ENCODE measurements around the gene PLEKHA6. TPM values are rescaled to one million over a fixed set of nuclear protein-coding genes. Genes with fewer than 3 reads are reported as not detected.
A peak's percentile ranks its signal among the peaks of the same experiment; 100 is the strongest.

Gene PLEKHA6
- total RNA-seq, 2 experiments from 2014 or later = 0.86 to 0.87 TPM

DNA sequence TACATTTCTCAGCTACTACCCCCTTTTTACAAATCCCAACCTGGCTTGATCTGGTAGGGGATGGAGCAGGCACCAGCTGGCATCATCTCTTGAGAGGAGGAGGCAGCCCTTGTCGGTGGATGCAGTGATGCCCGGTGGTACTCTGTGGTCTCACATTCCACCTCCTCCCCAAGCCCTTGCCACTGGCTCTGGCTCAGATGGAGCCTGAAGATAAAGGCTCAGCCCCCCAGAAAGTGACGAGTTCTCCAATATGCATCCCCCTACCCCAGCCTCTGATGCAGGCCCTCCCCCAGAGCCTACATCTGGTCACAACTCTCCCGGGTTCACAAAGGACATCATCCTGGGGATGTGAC lies 142.1 kb downstream of the PLEKHA6 start:
- ATAC-seq = no peak
- no peak overlapping the region for H3K27ac Mint-ChIP-seq
- H3K27me3 Mint-ChIP-seq = peaks cover 2% of the 10 kb centered on the region
- no peaks in the 10 kb centered on the region for H3K36me3 Mint-ChIP-seq (ENCODE audit: low read depth)
- H3K4me3 Mint-ChIP-seq = no peak overlapping the region
- no peaks in the 10 kb centered on the region for H3K9me3 Mint-ChIP-seq (ENCODE audit: low read depth)
- H3K4me1 Mint-ChIP-seq = peaks cover 8% of the 10 kb centered on the region
- CTCF ChIA-PET = interaction anchor here (1.1 to 4.4 kb wide), 3 partner anchors 11 to 181 kb away, joined by 3 to 27 read pairs (median 8); no protein-coding TSS in a partner anchor
- POLR2A ChIA-PET = no interaction called here
- intact Hi-C loops (cut with DNase I, micrococcal nuclease) = no loop called here
- DNase-seq = no peak

DNA sequence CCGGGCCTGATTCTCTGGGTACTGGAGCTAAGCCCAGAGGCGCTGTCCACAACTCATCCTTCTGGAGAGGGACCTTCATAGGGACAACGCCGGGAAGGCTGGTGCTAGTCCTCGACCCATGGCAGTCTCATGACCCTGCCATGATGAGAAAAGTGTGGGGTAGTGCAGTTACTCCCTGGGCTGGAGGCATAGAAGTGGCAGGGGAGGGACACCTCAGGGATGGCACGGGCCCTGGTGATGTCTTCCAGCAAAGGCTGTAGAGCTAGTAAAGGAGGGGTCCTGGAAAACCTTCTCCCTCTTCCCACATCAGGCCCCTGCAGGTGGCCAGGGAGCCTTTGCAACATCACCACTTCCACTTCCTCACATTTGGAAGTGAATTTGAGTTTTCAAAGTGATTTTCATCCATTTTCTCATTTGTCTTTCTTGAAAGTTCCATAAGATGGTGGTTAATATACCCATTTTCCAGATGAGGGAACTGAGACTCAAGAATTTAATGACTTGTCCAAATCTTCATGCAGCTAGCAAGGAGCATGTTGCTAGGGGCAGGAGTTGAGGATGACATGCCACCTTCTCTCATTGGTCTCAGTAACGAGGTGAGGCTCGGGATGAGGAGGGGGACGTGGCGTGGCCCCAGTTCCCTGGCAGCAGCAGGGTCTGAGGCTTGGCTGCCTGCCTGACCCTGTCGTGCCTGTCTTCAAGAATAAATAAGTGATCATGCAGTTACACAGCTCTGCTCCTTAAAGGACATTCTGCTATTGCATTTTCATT lies 142.7 kb downstream of the PLEKHA6 start:
- Mint-ChIP-seq H3K36me3 (ENCODE audit: low read depth) (no peaks in the 10 kb centered on the region), H3K27me3 (peaks cover 2% of the 10 kb centered on the region), H3K27ac (no peak overlapping the region), H3K4me3 (no peak overlapping the region), H3K9me3 (ENCODE audit: low read depth) (no peaks in the 10 kb centered on the region), H3K4me1 (peaks cover 8% of the 10 kb centered on the region)
- DNase-seq = no peak
- ATAC-seq = no peak
- intact Hi-C loops (cut with DNase I, micrococcal nuclease) = no loop called here
- POLR2A ChIA-PET = no interaction called here
- CTCF ChIA-PET = interaction anchor here (1.1 to 4.4 kb wide), 3 partner anchors 10 to 182 kb away, joined by 3 to 27 read pairs (median 4); no protein-coding TSS in a partner anchor

DNA sequence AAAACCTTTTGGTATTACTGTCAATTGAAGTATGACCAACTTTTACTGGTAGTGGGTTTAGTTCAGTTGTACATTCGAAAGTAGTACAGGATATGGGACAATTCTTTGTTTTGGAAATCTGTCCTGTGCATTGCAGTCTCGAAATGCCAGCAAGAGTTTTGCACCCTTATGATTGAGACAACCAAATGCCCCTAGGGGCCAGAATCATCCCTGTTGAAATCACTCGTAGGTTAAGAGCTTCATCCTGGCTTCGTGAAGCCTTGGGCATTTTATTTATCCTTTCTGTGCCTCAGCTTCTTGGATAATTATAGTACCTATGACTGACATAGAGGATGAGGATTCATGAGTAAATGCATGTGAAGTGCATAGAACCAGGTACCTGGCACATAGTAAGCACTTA lies 143.5 kb downstream of the PLEKHA6 start:
- intact Hi-C loops (cut with DNase I, micrococcal nuclease) = no loop called here
- ChIA-PET CTCF (interaction anchor here (0.7 to 4.4 kb wide), 4 partner anchors 10 to 182 kb away, joined by 3 to 27 read pairs (median 4); no protein-coding TSS in a partner anchor), POLR2A (interaction anchor here (0.6 kb wide), 1 partner anchor 523 kb away, joined by 3 read pairs; no protein-coding TSS in a partner anchor)
- H3K27ac Mint-ChIP-seq = no peak overlapping the region
- H3K27me3 Mint-ChIP-seq = peaks cover 2% of the 10 kb centered on the region
- ATAC-seq = no peak
- H3K4me3 Mint-ChIP-seq = no peak overlapping the region
- H3K36me3 Mint-ChIP-seq (ENCODE audit: low read depth) = no peaks in the 10 kb centered on the region
- DNase-seq = no peak
- H3K9me3 Mint-ChIP-seq (ENCODE audit: low read depth) = no peaks in the 10 kb centered on the region
- peaks cover 8% of the 10 kb centered on the region for H3K4me1 Mint-ChIP-seq

GRCh38 chr1:204213668-204214662 lies 145.8 kb downstream of the PLEKHA6 start, which contains the start of gene GOLT1A:
GOLT1A (minus strand) TSS chr1:204213988; CDS start chr1:204213906, 82 bp downstream.
- H3K27ac Mint-ChIP-seq = no peak within 1 kb of the TSS
- no peaks in the 10 kb centered on the region for H3K9me3 Mint-ChIP-seq (ENCODE audit: low read depth)
- peaks cover 4% of the 10 kb centered on the region for H3K27me3 Mint-ChIP-seq
- H3K4me1 Mint-ChIP-seq = peaks cover 8% of the 10 kb centered on the region
- ChIA-PET CTCF (interaction anchor here (0.5 to 4.4 kb wide), 16 partner anchors 7 to 1210 kb away, joined by 3 to 27 read pairs (median 3); partner anchors contain the start of genes MDM4 and PLEKHA6), POLR2A (interaction anchor here (0.9 kb wide), 1 partner anchor 146 kb away, joined by 4 read pairs; the partner anchor contains the start of gene PLEKHA6)
- ATAC-seq = peak; percentile 79
- H3K36me3 Mint-ChIP-seq (ENCODE audit: low read depth) = no peaks in the 10 kb centered on the region
- intact Hi-C loops (cut with DNase I, micrococcal nuclease) = loop anchor here (1.0 kb wide), 2 partner anchors 149 to 184 kb away; no protein-coding TSS in a partner anchor
- peak within 1 kb of the TSS; percentile 34 for H3K4me3 Mint-ChIP-seq
- DNase-seq = peak; percentile 78

DNA sequence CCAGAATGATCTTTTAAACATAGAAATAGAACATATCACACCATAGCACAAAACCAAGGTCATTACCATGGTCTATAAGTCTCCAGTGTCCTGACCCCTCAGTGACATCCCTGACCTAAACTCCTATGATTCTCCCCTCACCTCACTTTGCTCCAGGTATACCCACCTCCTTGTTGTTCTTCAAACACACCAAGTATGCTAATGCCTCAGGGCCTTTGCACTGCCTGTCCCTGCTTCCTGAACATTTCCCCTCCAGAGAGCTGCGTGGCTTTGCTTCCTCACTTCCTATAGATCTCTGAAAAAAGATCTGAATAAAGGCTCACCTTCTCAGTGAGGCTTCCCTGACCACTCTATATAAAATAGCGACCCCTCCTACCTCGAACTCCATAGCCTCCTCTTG lies 147.0 kb downstream of the PLEKHA6 start:
- Mint-ChIP-seq H3K36me3 (ENCODE audit: low read depth) (no peaks in the 10 kb centered on the region), H3K27me3 (peaks cover 5% of the 10 kb centered on the region), H3K4me3 (no peak overlapping the region), H3K27ac (no peak overlapping the region), H3K4me1 (peaks cover 6% of the 10 kb centered on the region), H3K9me3 (ENCODE audit: low read depth) (no peaks in the 10 kb centered on the region)
- ChIA-PET CTCF (interaction anchor here (0.6 to 2.7 kb wide), 2 partner anchors 87 to 151 kb away, joined by 3 to 27 read pairs; no protein-coding TSS in a partner anchor), POLR2A (no interaction called here)
- ATAC-seq = no peak
- DNase-seq = no peak
- intact Hi-C loops (cut with DNase I, micrococcal nuclease) = no loop called here

DNA sequence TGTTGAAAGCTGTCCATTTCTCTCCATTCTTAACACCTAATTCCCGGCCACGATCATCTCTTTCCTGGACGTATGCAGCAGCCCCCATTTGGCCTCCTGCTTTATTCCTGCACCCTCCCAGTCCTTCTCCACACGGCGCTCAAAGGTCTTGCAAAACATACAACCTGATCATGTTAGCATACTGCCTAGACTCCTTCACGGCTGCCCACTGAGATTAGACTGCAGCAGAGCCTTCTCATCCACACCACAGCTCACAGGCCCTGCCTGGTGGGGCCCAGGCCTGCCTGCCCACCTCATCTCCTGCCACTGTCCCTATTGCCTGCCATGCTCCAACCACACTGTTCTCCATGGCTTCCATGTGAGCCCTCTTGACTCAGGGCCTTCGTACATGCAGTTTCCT lies 148.7 kb downstream of the PLEKHA6 start:
- Mint-ChIP-seq H3K4me1 (peaks cover 10% of the 10 kb centered on the region), H3K9me3 (ENCODE audit: low read depth) (no peaks in the 10 kb centered on the region), H3K4me3 (no peak overlapping the region), H3K27ac (no peak overlapping the region), H3K27me3 (peaks cover 16% of the 10 kb centered on the region), H3K36me3 (ENCODE audit: low read depth) (no peaks in the 10 kb centered on the region)
- intact Hi-C loops (cut with DNase I, micrococcal nuclease) = no loop called here
- POLR2A ChIA-PET = no interaction called here
- no peak for ATAC-seq
- no peak for DNase-seq
- CTCF ChIA-PET = interaction anchor here (0.8 to 1.7 kb wide), 7 partner anchors 18 to 250 kb away, joined by 3 to 10 read pairs (median 4); no protein-coding TSS in a partner anchor

- no peaks in the 10 kb centered on the region for H3K36me3 Mint-ChIP-seq (ENCODE audit: low read depth)
- no peak overlapping the region for H3K4me3 Mint-ChIP-seq
- intact Hi-C loops (cut with DNase I, micrococcal nuclease) = loop anchor here (1.0 to 5.0 kb wide), 6 partner anchors 45 to 346 kb away; partner anchors contain the start of gene SNRPE (in 2 of the 2)
- DNase-seq (peak; percentile 89), ATAC-seq (peak; percentile 98)
- H3K27me3 Mint-ChIP-seq = peaks cover 26% of the 10 kb centered on the region
- ChIA-PET POLR2A (interaction anchor here (1.0 kb wide), 1 partner anchor 116 kb away, joined by 3 read pairs; no protein-coding TSS in a partner anchor), CTCF (interaction anchor here (0.5 to 3.5 kb wide), 42 partner anchors 8 to 955 kb away, joined by 3 to 33 read pairs (median 4); partner anchors contain the start of genes GOLT1A, KISS1, PIK3C2B and PLEKHA6)
- H3K9me3 Mint-ChIP-seq (ENCODE audit: low read depth) = no peaks in the 10 kb centered on the region
- no peak overlapping the region for H3K27ac Mint-ChIP-seq
- peaks cover 12% of the 10 kb centered on the region for H3K4me1 Mint-ChIP-seq
Measured at GRCh38 chr1:204207136-204207616, 152.6 kb downstream of the PLEKHA6 start.

DNA sequence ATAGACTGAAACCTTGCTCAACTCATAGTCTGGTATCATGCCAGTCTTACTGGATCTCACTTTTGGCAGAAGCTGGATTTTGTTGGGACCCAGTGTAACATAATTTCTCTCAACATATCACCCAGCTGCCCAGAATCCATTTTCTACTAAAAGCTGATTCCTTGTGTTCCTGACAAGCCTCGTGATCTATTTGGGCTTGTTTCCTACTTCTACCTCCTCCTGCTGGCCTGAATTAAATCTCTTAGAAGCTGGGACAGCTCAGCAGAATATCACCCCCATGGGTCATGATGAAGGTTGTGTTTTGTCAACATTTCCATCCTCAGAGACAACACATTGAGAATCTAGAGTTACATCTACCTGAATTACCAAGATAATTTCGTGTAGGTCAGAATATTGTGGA lies 153.6 kb downstream of the PLEKHA6 start:
- ChIA-PET POLR2A (no interaction called here), CTCF (interaction anchor here (0.6 to 3.5 kb wide), 28 partner anchors 10 to 297 kb away, joined by 3 to 33 read pairs (median 4); partner anchors contain the start of genes GOLT1A, PIK3C2B and REN)
- Mint-ChIP-seq H3K4me3 (no peak overlapping the region), H3K4me1 (peaks cover 12% of the 10 kb centered on the region), H3K9me3 (ENCODE audit: low read depth) (no peaks in the 10 kb centered on the region), H3K27me3 (peaks cover 26% of the 10 kb centered on the region), H3K36me3 (ENCODE audit: low read depth) (no peaks in the 10 kb centered on the region), H3K27ac (no peak overlapping the region)
- no peak for DNase-seq
- no peak for ATAC-seq
- intact Hi-C loops (cut with DNase I, micrococcal nuclease) = loop anchor here (1.0 to 5.0 kb wide), 4 partner anchors 41 to 345 kb away; partner anchors contain the start of gene SNRPE (in 1 of the 2)

DNA sequence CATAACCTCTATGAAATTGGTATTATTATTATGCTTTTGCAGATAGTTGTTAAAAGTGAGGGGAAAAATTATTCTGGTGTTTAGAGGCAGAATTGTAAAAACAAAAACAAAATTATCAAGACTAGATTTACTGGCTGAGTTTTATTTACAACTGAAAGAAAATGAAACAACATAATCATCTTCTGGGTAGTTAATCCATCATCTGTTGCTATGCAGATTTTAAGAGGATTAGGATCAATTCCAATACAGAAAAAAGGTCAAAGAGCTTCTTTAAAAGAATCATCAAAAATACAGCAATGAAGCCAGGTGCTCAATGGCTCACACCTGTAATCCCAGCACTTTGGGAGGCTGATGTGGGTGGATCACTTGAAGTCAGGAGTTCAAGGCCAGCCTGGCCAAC lies 154.2 kb downstream of the PLEKHA6 start:
- Mint-ChIP-seq H3K27me3 (peaks cover 26% of the 10 kb centered on the region), H3K4me3 (no peak overlapping the region), H3K36me3 (ENCODE audit: low read depth) (no peaks in the 10 kb centered on the region), H3K27ac (no peak overlapping the region), H3K9me3 (ENCODE audit: low read depth) (no peaks in the 10 kb centered on the region), H3K4me1 (peaks cover 12% of the 10 kb centered on the region)
- CTCF ChIA-PET = interaction anchor here (0.6 to 3.5 kb wide), 15 partner anchors 10 to 193 kb away, joined by 3 to 33 read pairs (median 5); partner anchors contain the start of gene GOLT1A
- ATAC-seq (no peak), DNase-seq (no peak)
- intact Hi-C loops (cut with DNase I, micrococcal nuclease) = loop anchor here in 1 of 2 experiments (5.0 kb wide), 1 partner anchor 297 kb away; no protein-coding TSS in a partner anchor
- POLR2A ChIA-PET = no interaction called here

GRCh38 chr1:204204944-204205343 lies 154.8 kb downstream of the PLEKHA6 start:
- H3K4me3 Mint-ChIP-seq = no peak overlapping the region
- ATAC-seq = no peak
- ChIA-PET CTCF (interaction anchor here (0.6 to 3.5 kb wide), 8 partner anchors 13 to 273 kb away, joined by 3 to 33 read pairs (median 12); no protein-coding TSS in a partner anchor), POLR2A (no interaction called here)
- H3K4me1 Mint-ChIP-seq = peaks cover 12% of the 10 kb centered on the region
- no peak for DNase-seq
- peaks cover 25% of the 10 kb centered on the region for H3K27me3 Mint-ChIP-seq
- H3K9me3 Mint-ChIP-seq (ENCODE audit: low read depth) = no peaks in the 10 kb centered on the region
- H3K36me3 Mint-ChIP-seq (ENCODE audit: low read depth) = no peaks in the 10 kb centered on the region
- intact Hi-C loops (cut with DNase I, micrococcal nuclease) = loop anchor here in 1 of 2 experiments (5.0 kb wide), 1 partner anchor 297 kb away; no protein-coding TSS in a partner anchor
- no peak overlapping the region for H3K27ac Mint-ChIP-seq

Data from activated CD4-positive, alpha-beta T cell treated with anti-CD3 and anti-CD28 coated beads for 36 hours (primary cell).